ENCODE measurements around the gene KCNJ6.

Gene KCNJ6

GRCh38 chr21:37642493-37642892, 273.8 kb downstream of the KCNJ6 start:
- no peaks in the 10 kb centered on the region for H3K27me3 ChIP-seq (replicated peaks)
- TF ChIP-seq CTCF (IDR thresholded peaks at IDR 0.05; ENCODE audit: low read depth, low read length, missing control alignments) = peak; percentile 11
- no peaks in the 10 kb centered on the region for H3K36me3 ChIP-seq (replicated peaks)
- in situ Hi-C loops (cut with HindIII; ENCODE audit: low pct_ligation_motif_present, low sequenced_read_pairs) = no loop called here
- DNase-seq = no peak
- no peak overlapping the region for H3K4me3 ChIP-seq (ENCODE audit: low read depth, low read length)
- no peak overlapping the region for H3K27ac ChIP-seq

- no peak overlapping the region for H3K27ac ChIP-seq
- no peaks in the 10 kb centered on the region for H3K36me3 ChIP-seq (replicated peaks)
- in situ Hi-C loops (cut with HindIII; ENCODE audit: low pct_ligation_motif_present, low sequenced_read_pairs) = no loop called here
- H3K27me3 ChIP-seq (replicated peaks) = no peaks in the 10 kb centered on the region
- no peak for DNase-seq
- no peak overlapping the region for H3K4me3 ChIP-seq (ENCODE audit: low read depth, low read length)
- no peak for TF ChIP-seq CTCF (IDR thresholded peaks at IDR 0.05; ENCODE audit: low read depth, low read length, missing control alignments)
Measured at GRCh38 chr21:37639756-37640155, 276.5 kb downstream of the KCNJ6 start.

GRCh38 chr21:37636152-37636860, 280.0 kb downstream of the KCNJ6 start:
- Histone ChIP-seq H3K36me3 (replicated peaks) (no peaks in the 10 kb centered on the region), H3K27ac (peak overlapping the region; percentile 44), H3K4me3 (ENCODE audit: low read depth, low read length) (no peak overlapping the region), H3K27me3 (replicated peaks) (no peaks in the 10 kb centered on the region)
- DNase-seq = peak; percentile 83
- in situ Hi-C loops (cut with HindIII; ENCODE audit: low pct_ligation_motif_present, low sequenced_read_pairs) = no loop called here
- no peak for TF ChIP-seq CTCF (IDR thresholded peaks at IDR 0.05; ENCODE audit: low read depth, low read length, missing control alignments)

GRCh38 chr21:37631319-37632117, 284.7 kb downstream of the KCNJ6 start:
- in situ Hi-C loops (cut with HindIII; ENCODE audit: low pct_ligation_motif_present, low sequenced_read_pairs) = no loop called here
- TF ChIP-seq CTCF (IDR thresholded peaks at IDR 0.05; ENCODE audit: low read depth, low read length, missing control alignments) = no peak
- H3K27ac ChIP-seq = no peak overlapping the region
- H3K4me3 ChIP-seq (ENCODE audit: low read depth, low read length) = no peak overlapping the region
- no peaks in the 10 kb centered on the region for H3K27me3 ChIP-seq (replicated peaks)
- DNase-seq = no peak
- H3K36me3 ChIP-seq (replicated peaks) = no peaks in the 10 kb centered on the region

GRCh38 chr21:37630872-37631271, 285.4 kb downstream of the KCNJ6 start:
- no peaks in the 10 kb centered on the region for H3K27me3 ChIP-seq (replicated peaks)

More at GRCh38 chr21:37630872-37631271, 285.4 kb downstream of the KCNJ6 start:
- H3K4me3 ChIP-seq (ENCODE audit: low read depth, low read length) = no peak overlapping the region
- H3K27ac ChIP-seq = no peak overlapping the region
- no peak for TF ChIP-seq CTCF (IDR thresholded peaks at IDR 0.05; ENCODE audit: low read depth, low read length, missing control alignments)
- DNase-seq = no peak
- H3K36me3 ChIP-seq (replicated peaks) = no peaks in the 10 kb centered on the region
- in situ Hi-C loops (cut with HindIII; ENCODE audit: low pct_ligation_motif_present, low sequenced_read_pairs) = no loop called here
